ENCODE results near the gene MSTN.

- TF ChIP-seq ZFP30 (CRISPR knock-in tag; IDR thresholded peaks at IDR 0.05) (no peak), ZFP3 (CRISPR knock-in tag; IDR thresholded peaks at IDR 0.05) (no peak), ARNTL (CRISPR knock-in tag; IDR thresholded peaks at IDR 0.05; ENCODE audit: borderline replicate concordance, low read depth) (no peak), RARB (CRISPR knock-in tag; IDR thresholded peaks at IDR 0.05) (no peak), PATZ1 (CRISPR knock-in tag; IDR thresholded peaks at IDR 0.05; ENCODE audit: borderline replicate concordance) (no peak), ZNF70 (CRISPR knock-in tag; IDR thresholded peaks at IDR 0.05) (no peak)
- TF ChIP-seq, protein P1, sequence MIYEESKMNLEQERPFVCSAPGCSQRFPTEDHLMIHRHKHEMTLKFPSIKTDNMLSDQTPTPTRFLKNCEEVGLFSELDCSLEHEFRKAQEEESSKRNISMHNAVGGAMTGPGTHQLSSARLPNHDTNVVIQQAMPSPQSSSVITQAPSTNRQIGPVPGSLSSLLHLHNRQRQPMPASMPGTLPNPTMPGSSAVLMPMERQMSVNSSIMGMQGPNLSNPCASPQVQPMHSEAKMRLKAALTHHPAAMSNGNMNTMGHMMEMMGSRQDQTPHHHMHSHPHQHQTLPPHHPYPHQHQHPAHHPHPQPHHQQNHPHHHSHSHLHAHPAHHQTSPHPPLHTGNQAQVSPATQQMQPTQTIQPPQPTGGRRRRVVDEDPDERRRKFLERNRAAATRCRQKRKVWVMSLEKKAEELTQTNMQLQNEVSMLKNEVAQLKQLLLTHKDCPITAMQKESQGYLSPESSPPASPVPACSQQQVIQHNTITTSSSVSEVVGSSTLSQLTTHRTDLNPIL (CRISPR knock-in tag; IDR thresholded peaks at IDR 0.05; ENCODE audit: low read depth), result no peak
- TF ChIP-seq, protein P2, sequence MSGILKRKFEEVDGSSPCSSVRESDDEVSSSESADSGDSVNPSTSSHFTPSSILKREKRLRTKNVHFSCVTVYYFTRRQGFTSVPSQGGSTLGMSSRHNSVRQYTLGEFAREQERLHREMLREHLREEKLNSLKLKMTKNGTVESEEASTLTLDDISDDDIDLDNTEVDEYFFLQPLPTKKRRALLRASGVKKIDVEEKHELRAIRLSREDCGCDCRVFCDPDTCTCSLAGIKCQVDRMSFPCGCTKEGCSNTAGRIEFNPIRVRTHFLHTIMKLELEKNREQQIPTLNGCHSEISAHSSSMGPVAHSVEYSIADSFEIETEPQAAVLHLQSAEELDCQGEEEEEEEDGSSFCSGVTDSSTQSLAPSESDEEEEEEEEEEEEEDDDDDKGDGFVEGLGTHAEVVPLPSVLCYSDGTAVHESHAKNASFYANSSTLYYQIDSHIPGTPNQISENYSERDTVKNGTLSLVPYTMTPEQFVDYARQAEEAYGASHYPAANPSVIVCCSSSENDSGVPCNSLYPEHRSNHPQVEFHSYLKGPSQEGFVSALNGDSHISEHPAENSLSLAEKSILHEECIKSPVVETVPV (CRISPR knock-in tag; IDR thresholded peaks at IDR 0.05), result no peak
Measured at GRCh38 chr2:190098851-190099250, 36.3 kb upstream of the MSTN start.
